ENCODE results near the gene UBE3D. TPM values are rescaled to one million over a fixed set of nuclear protein-coding genes. Genes with fewer than 3 reads are reported as not detected.

UBE3D gene
- total RNA-seq, 4 donors from 2014 or later = 11.0 to 14.8 (median 12.5) TPM

- no peak for TF ChIP-seq CTCF (IDR thresholded peaks at IDR 0.05)
- TF ChIP-seq POLR2A (IDR thresholded peaks at IDR 0.05) = no peak
- H3K27ac ChIP-seq = no peak overlapping the region
- H3K36me3 ChIP-seq = no peaks in the 10 kb centered on the region
- DNase-seq = no peak
- H3K4me1 ChIP-seq = no peaks in the 10 kb centered on the region
- WGBS, 2 donors = 77 to 87% methylated on average over 2 of the region's 2 CpGs
- intact Hi-C loops (cut with DNase I) = no loop called here
- H3K27me3 ChIP-seq = no peaks in the 10 kb centered on the region
- no peaks in the 10 kb centered on the region for H3K9me3 ChIP-seq
- H3K4me3 ChIP-seq (replicated peaks in 1 of 3) = no peak overlapping the region
Measured at GRCh38 chr6:82908661-82909060, 157.0 kb downstream of the UBE3D start.

- H3K27me3 ChIP-seq = no peaks in the 10 kb centered on the region
- WGBS, 2 donors = 27 to 38% methylated on average over 1 of the region's 1 CpG
- no peak overlapping the region for H3K4me3 ChIP-seq (replicated peaks in 1 of 3)
- DNase-seq = no peak
- no peaks in the 10 kb centered on the region for H3K9me3 ChIP-seq
- TF ChIP-seq POLR2A (IDR thresholded peaks at IDR 0.05) (no peak), CTCF (IDR thresholded peaks at IDR 0.05) (no peak)
- H3K36me3 ChIP-seq = no peaks in the 10 kb centered on the region
- H3K27ac ChIP-seq = no peak overlapping the region
- H3K4me1 ChIP-seq = no peaks in the 10 kb centered on the region
- intact Hi-C loops (cut with DNase I) = no loop called here
Measured at GRCh38 chr6:82906951-82907350, 158.7 kb downstream of the UBE3D start.

- Histone ChIP-seq H3K27ac (no peak overlapping the region), H3K4me1 (no peaks in the 10 kb centered on the region)
Measured at GRCh38 chr6:82906489-82906888, 159.2 kb downstream of the UBE3D start.

GRCh38 chr6:82904860-82905259 is 160.8 kb downstream of the UBE3D start:
- TF ChIP-seq CTCF (IDR thresholded peaks at IDR 0.05) (no peak), POLR2A (IDR thresholded peaks at IDR 0.05) (no peak)
- intact Hi-C loops (cut with DNase I) = no loop called here
- Histone ChIP-seq H3K4me1 (no peaks in the 10 kb centered on the region), H3K27ac (no peak overlapping the region), H3K27me3 (no peaks in the 10 kb centered on the region), H3K9me3 (no peaks in the 10 kb centered on the region), H3K36me3 (no peaks in the 10 kb centered on the region), H3K4me3 (replicated peaks in 1 of 3) (no peak overlapping the region)
- no peak for DNase-seq
- 92 to 100% methylated on average over 1 of the region's 1 CpG for WGBS, 2 donors

More at GRCh38 chr6:82906489-82906888, 159.2 kb downstream of the UBE3D start:
- Histone ChIP-seq H3K4me3 (replicated peaks in 1 of 3) (no peak overlapping the region), H3K36me3 (no peaks in the 10 kb centered on the region), H3K9me3 (no peaks in the 10 kb centered on the region), H3K27me3 (no peaks in the 10 kb centered on the region)
- TF ChIP-seq CTCF (IDR thresholded peaks at IDR 0.05) = no peak
- TF ChIP-seq POLR2A (IDR thresholded peaks at IDR 0.05) = no peak
- intact Hi-C loops (cut with DNase I) = no loop called here
- DNase-seq = no peak

GRCh38 chr6:82904257-82904656 is 161.4 kb downstream of the UBE3D start:
- no peaks in the 10 kb centered on the region for H3K36me3 ChIP-seq
- H3K27ac ChIP-seq = no peak overlapping the region
- intact Hi-C loops (cut with DNase I) = no loop called here
- no peaks in the 10 kb centered on the region for H3K27me3 ChIP-seq
- no peak for DNase-seq
- WGBS, 2 donors = 74 to 81% methylated on average over 4 of the region's 4 CpGs
- no peaks in the 10 kb centered on the region for H3K4me1 ChIP-seq
- H3K9me3 ChIP-seq = no peaks in the 10 kb centered on the region
- H3K4me3 ChIP-seq (replicated peaks in 1 of 3) = no peak overlapping the region
- no peak for TF ChIP-seq POLR2A (IDR thresholded peaks at IDR 0.05)
- TF ChIP-seq CTCF (IDR thresholded peaks at IDR 0.05) = no peak
